ENCODE data around the gene LRCH3. TPM values are rescaled to one million over a fixed set of nuclear protein-coding genes. Genes with fewer than 3 reads are reported as not detected.

Gene LRCH3
- total and polyA plus RNA-seq, 7 experiments from 2014 or later, result 13.5 to 75.5 (median 58.8) TPM

DNA sequence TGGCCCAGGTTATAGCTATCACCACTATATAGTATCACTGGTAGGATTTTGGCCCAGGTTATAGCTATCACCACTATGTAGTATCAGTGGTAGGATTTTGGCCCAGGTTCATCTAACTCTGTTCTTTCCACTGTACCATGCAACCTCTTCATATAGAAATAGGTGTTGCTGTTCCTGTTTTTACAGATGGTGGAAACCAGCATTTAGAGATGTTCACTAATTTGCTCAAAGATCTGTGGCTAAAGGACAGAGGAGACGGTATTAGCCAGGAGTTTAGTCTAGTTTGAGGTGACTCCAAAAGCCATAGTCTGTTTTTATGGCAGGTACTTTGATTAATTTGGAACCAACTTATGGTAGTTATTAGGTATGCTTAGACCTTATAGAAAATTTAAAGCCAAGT is 3.1 kb downstream of the LRCH3 start:
- peaks cover 10 to 17% of the 10 kb centered on the region in 2 donors for H3K4me1 ChIP-seq (ENCODE audit: control insufficient read depth in 2 of 2, insufficient read depth in 2 of 2, low read length in 2 of 2)
- H3K27me3 ChIP-seq (ENCODE audit: control insufficient read depth in 2 of 2, insufficient read depth in 2 of 2, low read length in 2 of 2), result no peaks in the 10 kb centered on the region
- no peaks in the 10 kb centered on the region for H3K9me3 ChIP-seq (ENCODE audit: control insufficient read depth in 2 of 3, low read length in 3 of 3)
- H3K36me3 ChIP-seq (ENCODE audit: control insufficient read depth in 2 of 3, insufficient read depth in 3 of 3, low read length in 3 of 3), result peaks cover 0 to 10% (median 0%) of the 10 kb centered on the region in 3 experiments
- no peak overlapping the region for H3K27ac Mint-ChIP-seq
- POLR2A ChIA-PET, result interaction anchor here (0.6 to 1.8 kb wide), 3 partner anchors 15 to 80 kb away, joined by 4 to 6 read pairs (median 5); no protein-coding TSS in a partner anchor
- H3K4me3 ChIP-seq (ENCODE audit: low read length), result peak overlapping the region; percentile 22
- H3K4me1 Mint-ChIP-seq, result peaks cover 35 to 74% (median 61%) of the 10 kb centered on the region in 7 donors
- H3K9me3 Mint-ChIP-seq, result no peaks in the 10 kb centered on the region
- no peak for DNase-seq
- CTCF ChIA-PET, result interaction anchor here (0.6 kb wide), 2 partner anchors 17 to 24 kb away, joined by 4 read pairs; no protein-coding TSS in a partner anchor
- peak overlapping the region in 5 of 10 donors; percentile 17 to 95 (median 70) for H3K4me3 Mint-ChIP-seq
- no peak for ATAC-seq
- H3K27me3 Mint-ChIP-seq, result peaks cover 0 to 1% (median 0%) of the 10 kb centered on the region in 5 donors
- intact Hi-C loops (cut with micrococcal nuclease), result loop anchor here (5.0 to 10.0 kb wide), 2 partner anchors 53 to 161 kb away; partner anchors contain the start of gene RPL35A (in 1 of the 2)
- peaks cover 0 to 5% (median 0%) of the 10 kb centered on the region in 5 donors for H3K36me3 Mint-ChIP-seq
- no peak overlapping the region for H3K27ac ChIP-seq (ENCODE audit: low read depth, low read length)

DNA sequence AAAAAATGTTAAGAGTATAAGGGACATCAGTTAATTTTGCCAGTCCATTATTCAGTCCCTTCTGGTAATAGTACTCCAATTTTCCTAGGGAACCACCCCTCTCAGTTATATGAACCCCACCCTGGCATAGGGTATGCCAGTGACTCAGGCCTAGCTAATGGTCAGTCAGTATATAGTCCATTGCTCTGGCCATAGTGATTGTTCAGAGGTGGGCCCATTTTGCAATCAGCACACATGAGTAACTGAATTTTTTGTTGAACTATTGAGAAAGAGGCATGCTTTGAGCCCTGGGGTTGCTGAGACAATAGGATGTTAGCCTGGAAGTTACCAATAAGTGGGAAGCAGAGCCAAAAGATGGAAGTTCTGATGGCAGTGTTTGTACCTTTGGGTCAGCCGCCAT is 4.1 kb downstream of the LRCH3 start:
- POLR2A ChIA-PET, result interaction anchor here (0.5 to 1.0 kb wide), 2 partner anchors 46 to 83 kb away, joined by 3 to 4 read pairs; no protein-coding TSS in a partner anchor
- ATAC-seq (no peak), DNase-seq (no peak)
- Mint-ChIP-seq H3K9me3 (no peaks in the 10 kb centered on the region), H3K4me3 (peak overlapping the region in 1 of 10 donors; percentile 2), H3K36me3 (peaks cover 0 to 5% (median 0%) of the 10 kb centered on the region in 5 donors), H3K27ac (no peak overlapping the region), H3K27me3 (peaks cover 0 to 1% (median 0%) of the 10 kb centered on the region in 5 donors), H3K4me1 (peaks cover 38 to 76% (median 61%) of the 10 kb centered on the region in 7 donors)
- Histone ChIP-seq H3K27ac (ENCODE audit: low read depth, low read length) (no peak overlapping the region), H3K4me1 (ENCODE audit: control insufficient read depth in 2 of 2, insufficient read depth in 2 of 2, low read length in 2 of 2) (peaks cover 10 to 17% of the 10 kb centered on the region in 2 donors), H3K4me3 (ENCODE audit: low read length) (no peak overlapping the region), H3K27me3 (ENCODE audit: control insufficient read depth in 2 of 2, insufficient read depth in 2 of 2, low read length in 2 of 2) (no peaks in the 10 kb centered on the region), H3K36me3 (ENCODE audit: control insufficient read depth in 2 of 3, insufficient read depth in 3 of 3, low read length in 3 of 3) (peaks cover 0 to 10% (median 0%) of the 10 kb centered on the region in 3 experiments), H3K9me3 (ENCODE audit: control insufficient read depth in 2 of 3, low read length in 3 of 3) (no peaks in the 10 kb centered on the region)
- intact Hi-C loops (cut with micrococcal nuclease), result loop anchor here in 1 of 2 donors (10.0 kb wide), 1 partner anchor 160 kb away; the partner anchor contains the start of gene RPL35A
- CTCF ChIA-PET, result interaction anchor here (0.7 kb wide), 1 partner anchor 52 kb away, joined by 4 read pairs; no protein-coding TSS in a partner anchor

DNA sequence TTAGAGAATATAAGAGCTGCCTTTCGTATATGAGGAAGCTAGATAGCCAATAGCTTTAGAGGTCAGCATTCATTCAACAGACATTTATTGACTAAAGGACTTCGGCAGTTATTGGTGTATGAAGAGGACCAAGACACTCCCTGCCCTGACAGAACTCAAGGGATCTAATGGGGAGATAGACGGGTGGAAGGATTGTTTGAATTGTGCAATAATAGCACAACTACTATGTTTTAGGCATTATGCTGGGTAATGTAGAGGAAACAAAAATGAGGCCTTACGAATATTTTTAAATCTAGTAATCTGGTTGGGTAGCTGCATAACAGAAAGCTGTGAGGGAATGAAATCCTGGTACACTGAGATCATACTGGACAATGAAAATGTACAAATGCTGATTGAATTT is 5.0 kb downstream of the LRCH3 start:
- Histone ChIP-seq H3K27me3 (ENCODE audit: control insufficient read depth in 2 of 2, insufficient read depth in 2 of 2, low read length in 2 of 2) (no peaks in the 10 kb centered on the region), H3K4me3 (ENCODE audit: low read length) (no peak overlapping the region), H3K36me3 (ENCODE audit: control insufficient read depth in 2 of 3, insufficient read depth in 3 of 3, low read length in 3 of 3) (peaks cover 0 to 8% (median 0%) of the 10 kb centered on the region in 3 experiments), H3K4me1 (ENCODE audit: control insufficient read depth in 2 of 2, insufficient read depth in 2 of 2, low read length in 2 of 2) (peaks cover 11 to 17% of the 10 kb centered on the region in 2 donors), H3K9me3 (ENCODE audit: control insufficient read depth in 2 of 3, low read length in 3 of 3) (no peaks in the 10 kb centered on the region), H3K27ac (ENCODE audit: low read depth, low read length) (no peak overlapping the region)
- ATAC-seq, result no peak
- peaks cover 42 to 81% (median 66%) of the 10 kb centered on the region in 7 donors for H3K4me1 Mint-ChIP-seq
- peak overlapping the region in 4 of 10 donors; percentile 2 to 54 (median 28) for H3K4me3 Mint-ChIP-seq
- H3K36me3 Mint-ChIP-seq, result peaks cover 0 to 5% (median 0%) of the 10 kb centered on the region in 5 donors
- peak overlapping the region in 4 of 9 donors; percentile 12 to 34 (median 18) for H3K27ac Mint-ChIP-seq
- H3K27me3 Mint-ChIP-seq, result no peaks in the 10 kb centered on the region
- no peaks in the 10 kb centered on the region for H3K9me3 Mint-ChIP-seq
- intact Hi-C loops (cut with micrococcal nuclease), result loop anchor here in 1 of 2 donors (10.0 kb wide), 1 partner anchor 159 kb away; the partner anchor contains the start of gene RPL35A
- ChIA-PET CTCF (no interaction called here), POLR2A (no interaction called here)
- no peak for DNase-seq

DNA sequence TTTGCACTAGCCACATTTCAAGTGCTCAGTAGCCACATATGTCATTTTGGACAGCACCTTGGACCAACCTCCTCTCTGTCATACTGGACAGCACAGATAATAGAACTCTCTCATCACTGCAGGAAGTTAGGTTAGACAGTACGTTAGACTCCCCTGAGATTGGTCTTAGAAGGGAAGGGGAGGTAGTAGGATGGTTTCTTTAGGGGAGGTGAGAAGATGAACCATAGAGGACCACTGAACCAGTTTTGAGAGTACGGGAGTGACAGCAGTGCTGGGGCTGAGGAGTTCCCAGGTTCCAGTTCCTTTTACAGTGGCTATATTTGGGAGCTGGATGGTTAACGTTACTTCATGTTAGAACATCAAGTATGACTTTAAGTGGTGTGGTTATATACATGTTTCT is 7.8 kb downstream of the LRCH3 start:
- Mint-ChIP-seq H3K4me3 (no peak overlapping the region), H3K4me1 (peaks cover 55 to 87% (median 76%) of the 10 kb centered on the region in 7 donors), H3K36me3 (peaks cover 0 to 5% (median 0%) of the 10 kb centered on the region in 5 donors), H3K9me3 (no peaks in the 10 kb centered on the region), H3K27me3 (no peaks in the 10 kb centered on the region), H3K27ac (peak overlapping the region in 2 of 9 donors; percentile 23 to 43)
- Histone ChIP-seq H3K36me3 (ENCODE audit: control insufficient read depth in 2 of 3, insufficient read depth in 3 of 3, low read length in 3 of 3) (no peaks in the 10 kb centered on the region), H3K4me3 (ENCODE audit: low read length) (no peak overlapping the region), H3K27me3 (ENCODE audit: control insufficient read depth in 2 of 2, insufficient read depth in 2 of 2, low read length in 2 of 2) (no peaks in the 10 kb centered on the region), H3K27ac (ENCODE audit: low read depth, low read length) (no peak overlapping the region), H3K9me3 (ENCODE audit: control insufficient read depth in 2 of 3, low read length in 3 of 3) (no peaks in the 10 kb centered on the region), H3K4me1 (ENCODE audit: control insufficient read depth in 2 of 2, insufficient read depth in 2 of 2, low read length in 2 of 2) (peaks cover 14 to 23% of the 10 kb centered on the region in 2 donors)
- no peak for ATAC-seq
- intact Hi-C loops (cut with micrococcal nuclease), result loop anchor here in 1 of 2 donors (10.0 kb wide), 1 partner anchor 156 kb away; the partner anchor contains the start of gene RPL35A
- DNase-seq, result no peak
- CTCF ChIA-PET, result interaction anchor here (0.5 kb wide), 1 partner anchor 29 kb away, joined by 3 read pairs; no protein-coding TSS in a partner anchor
- POLR2A ChIA-PET, result no interaction called here

DNA sequence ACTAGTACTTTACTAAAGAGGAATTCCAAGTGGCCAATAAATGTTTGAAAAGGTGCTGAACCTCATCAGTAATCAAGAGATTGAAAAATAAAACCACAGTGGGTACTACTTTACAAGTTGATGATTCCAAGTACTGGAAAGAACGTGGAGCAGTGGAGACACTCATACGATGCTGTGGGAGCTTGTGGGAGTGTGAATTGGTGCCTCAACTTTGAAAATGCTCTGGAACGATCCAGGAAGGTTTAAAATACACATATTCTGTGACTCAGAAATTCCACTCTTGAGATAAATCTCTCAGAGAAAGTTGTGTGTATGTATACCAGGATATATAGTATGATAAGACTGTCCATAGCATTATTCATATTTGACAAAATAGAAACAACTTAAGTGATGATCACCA is 9.3 kb downstream of the LRCH3 start:
- ChIA-PET POLR2A (interaction anchor here (1.6 kb wide), 1 partner anchor 9 kb away, joined by 4 read pairs; the partner anchor contains the start of gene LRCH3), CTCF (no interaction called here)
- Mint-ChIP-seq H3K9me3 (no peaks in the 10 kb centered on the region), H3K27me3 (no peaks in the 10 kb centered on the region), H3K4me1 (peaks cover 42 to 77% (median 67%) of the 10 kb centered on the region in 7 donors), H3K36me3 (peaks cover 0 to 5% (median 0%) of the 10 kb centered on the region in 5 donors), H3K27ac (peak overlapping the region in 1 of 9 donors; percentile 42), H3K4me3 (peak overlapping the region in 1 of 10 donors; percentile 17)
- Histone ChIP-seq H3K27me3 (ENCODE audit: control insufficient read depth in 2 of 2, insufficient read depth in 2 of 2, low read length in 2 of 2) (no peaks in the 10 kb centered on the region), H3K4me3 (ENCODE audit: low read length) (no peak overlapping the region), H3K9me3 (ENCODE audit: control insufficient read depth in 2 of 3, low read length in 3 of 3) (no peaks in the 10 kb centered on the region), H3K27ac (ENCODE audit: low read depth, low read length) (no peak overlapping the region), H3K4me1 (ENCODE audit: control insufficient read depth in 2 of 2, insufficient read depth in 2 of 2, low read length in 2 of 2) (peaks cover 13 to 21% of the 10 kb centered on the region in 2 donors), H3K36me3 (ENCODE audit: control insufficient read depth in 2 of 3, insufficient read depth in 3 of 3, low read length in 3 of 3) (no peaks in the 10 kb centered on the region)
- ATAC-seq, result no peak
- DNase-seq, result no peak
- intact Hi-C loops (cut with micrococcal nuclease), result no loop called here

DNA sequence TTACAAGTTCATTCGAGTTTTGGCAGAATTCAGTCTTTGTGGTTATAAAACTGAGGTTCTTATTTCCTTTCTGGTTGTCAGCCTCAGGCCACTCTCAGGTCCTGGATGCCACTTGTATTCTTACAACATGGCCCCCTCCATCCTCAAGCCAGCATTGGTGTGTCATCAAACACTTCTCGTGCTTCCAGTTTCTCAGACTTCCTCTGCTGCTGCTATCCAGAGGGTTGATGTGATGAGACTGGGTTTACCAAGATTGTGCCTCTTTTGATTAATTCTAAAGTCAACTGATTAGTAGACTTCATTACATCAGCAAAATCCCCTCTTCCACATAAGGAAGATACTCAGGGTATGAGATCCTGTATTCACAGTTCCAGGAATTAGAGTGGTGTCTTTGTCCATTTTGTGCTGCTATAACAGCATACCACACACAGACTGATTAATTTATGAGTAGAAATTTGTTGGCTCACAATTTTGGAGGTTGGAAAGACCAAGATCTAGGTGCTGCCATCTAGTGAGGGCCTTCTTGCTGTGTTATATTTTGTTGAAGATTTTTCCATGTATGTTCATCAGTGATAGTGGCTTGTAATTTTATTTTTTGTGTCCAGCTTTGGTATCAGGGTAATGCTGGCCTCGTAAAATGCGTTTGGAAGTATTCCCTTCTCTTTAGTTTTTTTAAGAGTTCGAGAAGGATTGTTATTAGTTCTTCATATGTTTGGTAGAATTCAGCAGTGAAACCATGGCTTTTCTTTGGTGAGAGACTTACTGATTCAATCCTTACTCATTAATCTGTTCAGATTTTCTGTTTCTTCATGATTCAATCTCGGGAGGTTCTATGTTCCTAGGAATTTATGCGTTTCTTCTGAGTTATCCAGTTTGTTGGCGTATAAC is 11.1 kb downstream of the LRCH3 start:
- no peaks in the 10 kb centered on the region for H3K27me3 ChIP-seq (ENCODE audit: control insufficient read depth in 2 of 2, insufficient read depth in 2 of 2, low read length in 2 of 2)
- no peak overlapping the region for H3K4me3 ChIP-seq (ENCODE audit: low read length)
- H3K4me1 ChIP-seq (ENCODE audit: control insufficient read depth in 2 of 2, insufficient read depth in 2 of 2, low read length in 2 of 2), result peaks cover 13 to 21% of the 10 kb centered on the region in 2 donors
- ATAC-seq (peak; percentile 78), DNase-seq (peak in 5 of 9 donors; percentile 30 to 39 (median 34))
- peak overlapping the region; percentile 44 to 81 (median 57) for H3K27ac Mint-ChIP-seq
- no peaks in the 10 kb centered on the region for H3K36me3 ChIP-seq (ENCODE audit: control insufficient read depth in 2 of 3, insufficient read depth in 3 of 3, low read length in 3 of 3)
- H3K36me3 Mint-ChIP-seq, result peaks cover 0 to 4% (median 0%) of the 10 kb centered on the region in 5 donors
- no peaks in the 10 kb centered on the region for H3K9me3 Mint-ChIP-seq
- CTCF ChIA-PET, result interaction anchor here (0.7 to 1.3 kb wide), 4 partner anchors 12 to 57 kb away, joined by 3 to 6 read pairs (median 4); no protein-coding TSS in a partner anchor
- H3K4me1 Mint-ChIP-seq, result peaks cover 35 to 59% (median 53%) of the 10 kb centered on the region in 7 donors
- H3K4me3 Mint-ChIP-seq, result peak overlapping the region in 7 of 10 donors; percentile 12 to 35 (median 19)
- POLR2A ChIA-PET, result interaction anchor here (1.6 kb wide), 1 partner anchor 11 kb away, joined by 4 read pairs; the partner anchor contains the start of gene LRCH3
- no peak overlapping the region for H3K27ac ChIP-seq (ENCODE audit: low read depth, low read length)
- no peaks in the 10 kb centered on the region for H3K27me3 Mint-ChIP-seq
- intact Hi-C loops (cut with micrococcal nuclease), result loop anchor here (1.0 to 2.0 kb wide), 7 partner anchors 9 to 203 kb away; partner anchors contain the start of genes FYTTD1 (in 2 of the 2) and LRCH3 (in 1 of the 2)
- no peaks in the 10 kb centered on the region for H3K9me3 ChIP-seq (ENCODE audit: control insufficient read depth in 2 of 3, low read length in 3 of 3)

All from naive thymus-derived CD4-positive, alpha-beta T cell (primary cell).